Esophagus muscularis mucosa (tissue), 4 donors: ENCODE measurements around the gene DDX11.

Experiments used
- CTCF ChIP-seq, 3 experiments: fragments of 200-600 bp in 2 of 3; fragments of 450-650 bp in 1 of 3; sonication (generic) in 2 of 3; IDR thresholded peaks; one replicate each; pipeline ENCODE4 v1.5.1; 2017 to 2019; ENCODE audit warnings: antibody characterized with exemption in 3 of 3, mild to moderate bottlenecking in 2 of 3, moderate library complexity in 1 of 3
- EP300 ChIP-seq: sonication (generic); formaldehyde crosslinking; IDR thresholded peaks from one replicate; pipeline ENCODE4 v1.6.1; 2017; ENCODE audit warnings: antibody characterized with exemption
- POLR2A ChIP-seq: fragments of 450-650 bp; IDR thresholded peaks from one replicate; pipeline ENCODE4 v1.6.1; 2017; ENCODE audit warnings: antibody characterized with exemption, moderate library complexity, mild to moderate bottlenecking, low read depth

- TF ChIP-seq CTCF (IDR thresholded peaks at IDR 0.05) (no peak), POLR2A (no peak), EP300 (no peak)
Observed at GRCh38 chr12:31031951-31032335, 41.7 kb upstream of the DDX11 start.
